Mammary epithelial cell (primary cell): ENCODE data around the gene AGER.

Experiments used
- CTCF ChIP-seq, 2 donors: IDR thresholded peaks in 1 of 2; conservative IDR thresholded peaks in 1 of 2; 2 replicates each; pipeline ENCODE4 v1.5.1; 2011 to 2012; ENCODE audit warnings: inconsistent platforms in 2 of 2, low read length in 2 of 2, mild to moderate bottlenecking in 2 of 2, control low read depth in 1 of 2, low read depth in 1 of 2; ENCODE audit not compliant: insufficient read depth in 1 of 2; ENCODE audit errors: extremely low read depth in 1 of 2
- EZH2 ChIP-seq: IDR thresholded peaks from 2 replicates; pipeline ENCODE4 v1.6.1; 2012; ENCODE audit warnings: low read length, inconsistent platforms, borderline replicate concordance

GRCh38 chr6:32148289-32149091 is 35.6 kb downstream of the AGER start:
- TF ChIP-seq CTCF (conservative IDR thresholded peaks at IDR 0.05 in 1 of 2, IDR thresholded peaks at IDR 0.05 in 1 of 2; ENCODE audit: extremely low read depth in 1 of 2, insufficient read depth in 1 of 2, low read depth in 1 of 2, low read length in 2 of 2) (peak in 1 of 2 donors; percentile 25), EZH2 (no peak)
